Measurements from ENCODE around the gene MYO9B. TPM values are rescaled to one million over a fixed set of nuclear protein-coding genes. Genes with fewer than 3 reads are reported as not detected.
A peak's percentile ranks its signal among the peaks of the same experiment; 100 is the strongest.

The MYO9B gene
- total RNA-seq, 2 donors from 2014 or later: 79.4 to 96.8 TPM

GRCh38 chr19:17125728-17126677 is 50.4 kb downstream of the MYO9B start:
- no peak overlapping the region for H3K4me3 Mint-ChIP-seq
- H3K27ac Mint-ChIP-seq: peak overlapping the region; percentile 88
- H3K4me1 Mint-ChIP-seq: peaks cover 11% of the 10 kb centered on the region
- Histone ChIP-seq H3K27me3 (ENCODE audit: control insufficient read depth, insufficient read depth, low read length, poor library complexity, severe bottlenecking) (no peaks in the 10 kb centered on the region), H3K4me3 (ENCODE audit: low read length) (no peak overlapping the region), H3K36me3 (ENCODE audit: control insufficient read depth, insufficient read depth, low read length) (peaks cover 3% of the 10 kb centered on the region), H3K9me3 (ENCODE audit: control insufficient read depth, low read length) (no peaks in the 10 kb centered on the region), H3K27ac (ENCODE audit: low read depth, low read length) (peak overlapping the region; percentile 88), H3K4me1 (ENCODE audit: control insufficient read depth, insufficient read depth, low read length) (no peaks in the 10 kb centered on the region), H3K9ac (ENCODE audit: extremely low read depth, low read length, poor library complexity, severe bottlenecking) (no peak overlapping the region)
- WGBS, 2 experiments (ENCODE audit: insufficient coverage in 1 of 2, insufficient read length in 1 of 2): 87 to 89% methylated on average over 18 to 22 of the region's 23 CpGs
- H3K36me3 Mint-ChIP-seq (ENCODE audit: low read depth): peaks cover 36% of the 10 kb centered on the region
- TF ChIP-seq, protein P1, sequence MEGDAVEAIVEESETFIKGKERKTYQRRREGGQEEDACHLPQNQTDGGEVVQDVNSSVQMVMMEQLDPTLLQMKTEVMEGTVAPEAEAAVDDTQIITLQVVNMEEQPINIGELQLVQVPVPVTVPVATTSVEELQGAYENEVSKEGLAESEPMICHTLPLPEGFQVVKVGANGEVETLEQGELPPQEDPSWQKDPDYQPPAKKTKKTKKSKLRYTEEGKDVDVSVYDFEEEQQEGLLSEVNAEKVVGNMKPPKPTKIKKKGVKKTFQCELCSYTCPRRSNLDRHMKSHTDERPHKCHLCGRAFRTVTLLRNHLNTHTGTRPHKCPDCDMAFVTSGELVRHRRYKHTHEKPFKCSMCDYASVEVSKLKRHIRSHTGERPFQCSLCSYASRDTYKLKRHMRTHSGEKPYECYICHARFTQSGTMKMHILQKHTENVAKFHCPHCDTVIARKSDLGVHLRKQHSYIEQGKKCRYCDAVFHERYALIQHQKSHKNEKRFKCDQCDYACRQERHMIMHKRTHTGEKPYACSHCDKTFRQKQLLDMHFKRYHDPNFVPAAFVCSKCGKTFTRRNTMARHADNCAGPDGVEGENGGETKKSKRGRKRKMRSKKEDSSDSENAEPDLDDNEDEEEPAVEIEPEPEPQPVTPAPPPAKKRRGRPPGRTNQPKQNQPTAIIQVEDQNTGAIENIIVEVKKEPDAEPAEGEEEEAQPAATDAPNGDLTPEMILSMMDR (conservative IDR thresholded peaks at IDR 0.05): no peak
- DNase-seq: no peak
- no peaks in the 10 kb centered on the region for H3K9me3 Mint-ChIP-seq
- no peaks in the 10 kb centered on the region for H3K27me3 Mint-ChIP-seq (ENCODE audit: insufficient read depth)

GRCh38 chr19:17127671-17128070 is 52.1 kb downstream of the MYO9B start:
- H3K4me3 ChIP-seq (ENCODE audit: low read length): no peak overlapping the region

GRCh38 chr19:17128403-17128802 is 52.8 kb downstream of the MYO9B start:
- Histone ChIP-seq H3K4me1 (ENCODE audit: control insufficient read depth, insufficient read depth, low read length) (no peaks in the 10 kb centered on the region), H3K36me3 (ENCODE audit: control insufficient read depth, insufficient read depth, low read length) (peaks cover 3% of the 10 kb centered on the region), H3K4me3 (ENCODE audit: low read length) (no peak overlapping the region), H3K27me3 (ENCODE audit: control insufficient read depth, insufficient read depth, low read length, poor library complexity, severe bottlenecking) (no peaks in the 10 kb centered on the region), H3K9ac (ENCODE audit: extremely low read depth, low read length, poor library complexity, severe bottlenecking) (no peak overlapping the region), H3K9me3 (ENCODE audit: control insufficient read depth, low read length) (no peaks in the 10 kb centered on the region), H3K27ac (ENCODE audit: low read depth, low read length) (no peak overlapping the region)
- Mint-ChIP-seq H3K4me3 (no peak overlapping the region), H3K4me1 (peaks cover 11% of the 10 kb centered on the region), H3K27ac (no peak overlapping the region), H3K9me3 (no peaks in the 10 kb centered on the region), H3K27me3 (ENCODE audit: insufficient read depth) (no peaks in the 10 kb centered on the region), H3K36me3 (ENCODE audit: low read depth) (peaks cover 35% of the 10 kb centered on the region)
- no peak for DNase-seq
- TF ChIP-seq, protein P1 (conservative IDR thresholded peaks at IDR 0.05): no peak
- 95 to 99% methylated on average over 10 to 12 of the region's 12 CpGs for WGBS, 2 experiments (ENCODE audit: insufficient coverage in 1 of 2, insufficient read length in 1 of 2)

More at GRCh38 chr19:17127671-17128070, 52.1 kb downstream of the MYO9B start:
- Histone ChIP-seq H3K27ac (ENCODE audit: low read depth, low read length) (no peak overlapping the region), H3K9ac (ENCODE audit: extremely low read depth, low read length, poor library complexity, severe bottlenecking) (no peak overlapping the region), H3K27me3 (ENCODE audit: control insufficient read depth, insufficient read depth, low read length, poor library complexity, severe bottlenecking) (no peaks in the 10 kb centered on the region), H3K4me1 (ENCODE audit: control insufficient read depth, insufficient read depth, low read length) (no peaks in the 10 kb centered on the region), H3K9me3 (ENCODE audit: control insufficient read depth, low read length) (no peaks in the 10 kb centered on the region), H3K36me3 (ENCODE audit: control insufficient read depth, insufficient read depth, low read length) (peaks cover 3% of the 10 kb centered on the region)
- TF ChIP-seq, protein P1 (conservative IDR thresholded peaks at IDR 0.05): no peak
- H3K9me3 Mint-ChIP-seq: no peaks in the 10 kb centered on the region
- no peaks in the 10 kb centered on the region for H3K27me3 Mint-ChIP-seq (ENCODE audit: insufficient read depth)
- H3K36me3 Mint-ChIP-seq (ENCODE audit: low read depth): peaks cover 35% of the 10 kb centered on the region
- 97 to 98% methylated on average over 5 to 6 of the region's 6 CpGs for WGBS, 2 experiments (ENCODE audit: insufficient coverage in 1 of 2, insufficient read length in 1 of 2)
- H3K4me1 Mint-ChIP-seq: peaks cover 11% of the 10 kb centered on the region
- no peak overlapping the region for H3K27ac Mint-ChIP-seq
- no peak for DNase-seq
- no peak overlapping the region for H3K4me3 Mint-ChIP-seq
